T-helper 1 cell treated with Interleukin-12 subunit alpha and Interleukin-12 subunit beta and Interleukin-4 antibody, amounts not matched to agents 30 μg/mL and 1 μg/mL, for 36 hours (primary cell): ENCODE measurements around the gene ANKRD60.

ENCODE experiments used
- H3K27ac Mint-ChIP-seq: one replicate; pipeline ENCODE4 v1.8.0; 2021; ENCODE audit warnings: mild to moderate bottlenecking, mixed read lengths
- H3K27me3 Mint-ChIP-seq: one replicate; pipeline ENCODE4 v1.8.0; 2021; ENCODE audit warnings: low read depth, mixed read lengths
- H3K36me3 Mint-ChIP-seq: one replicate; pipeline ENCODE4 v1.8.0; 2021; ENCODE audit warnings: low read depth, mixed read lengths
- H3K4me1 Mint-ChIP-seq: one replicate; pipeline ENCODE4 v1.8.0; 2021; ENCODE audit warnings: low read depth, mixed read lengths
- H3K4me3 Mint-ChIP-seq: one replicate; pipeline ENCODE4 v1.8.0; 2021; ENCODE audit warnings: mild to moderate bottlenecking, moderate library complexity, mixed read lengths
- H3K9me3 Mint-ChIP-seq: one replicate; pipeline ENCODE4 v1.8.0; 2021; ENCODE audit warnings: mixed read lengths

Gene ANKRD60

GRCh38 chr20:58199469-58199868, 29.0 kb downstream of the ANKRD60 start:
- Mint-ChIP-seq H3K27me3 (no peaks in the 10 kb centered on the region), H3K9me3 (peaks cover 10% of the 10 kb centered on the region), H3K36me3 (peaks cover 2% of the 10 kb centered on the region), H3K27ac (no peak overlapping the region), H3K4me3 (no peak overlapping the region), H3K4me1 (no peaks in the 10 kb centered on the region)

GRCh38 chr20:58198901-58199355, 29.5 kb downstream of the ANKRD60 start:
- Mint-ChIP-seq H3K36me3 (peaks cover 2% of the 10 kb centered on the region), H3K4me1 (no peaks in the 10 kb centered on the region), H3K4me3 (no peak overlapping the region), H3K27ac (no peak overlapping the region), H3K27me3 (no peaks in the 10 kb centered on the region), H3K9me3 (peaks cover 10% of the 10 kb centered on the region)

- H3K9me3 Mint-ChIP-seq: peaks cover 10% of the 10 kb centered on the region
- no peaks in the 10 kb centered on the region for H3K4me1 Mint-ChIP-seq
- no peak overlapping the region for H3K4me3 Mint-ChIP-seq
- no peak overlapping the region for H3K27ac Mint-ChIP-seq
- no peaks in the 10 kb centered on the region for H3K27me3 Mint-ChIP-seq
- H3K36me3 Mint-ChIP-seq: peaks cover 2% of the 10 kb centered on the region
Observed at GRCh38 chr20:58198384-58198783, 30.1 kb downstream of the ANKRD60 start.

- peaks cover 10% of the 10 kb centered on the region for H3K9me3 Mint-ChIP-seq
- no peak overlapping the region for H3K27ac Mint-ChIP-seq
- no peaks in the 10 kb centered on the region for H3K4me1 Mint-ChIP-seq
- H3K27me3 Mint-ChIP-seq: no peaks in the 10 kb centered on the region
- H3K4me3 Mint-ChIP-seq: no peak overlapping the region
- H3K36me3 Mint-ChIP-seq: peaks cover 2% of the 10 kb centered on the region
Observed at GRCh38 chr20:58197185-58197469, 31.3 kb downstream of the ANKRD60 start.

- no peak overlapping the region for H3K27ac Mint-ChIP-seq
- no peak overlapping the region for H3K4me3 Mint-ChIP-seq
- no peaks in the 10 kb centered on the region for H3K4me1 Mint-ChIP-seq
Observed at GRCh38 chr20:58196402-58197184, 31.9 kb downstream of the ANKRD60 start.

GRCh38 chr20:58195047-58195446, 33.4 kb downstream of the ANKRD60 start:
- Mint-ChIP-seq H3K4me1 (no peaks in the 10 kb centered on the region), H3K27ac (no peak overlapping the region), H3K36me3 (peaks cover 2% of the 10 kb centered on the region), H3K9me3 (peaks cover 10% of the 10 kb centered on the region), H3K4me3 (no peak overlapping the region), H3K27me3 (no peaks in the 10 kb centered on the region)

More at GRCh38 chr20:58196402-58197184, 31.9 kb downstream of the ANKRD60 start:
- no peaks in the 10 kb centered on the region for H3K27me3 Mint-ChIP-seq
- H3K9me3 Mint-ChIP-seq: peaks cover 10% of the 10 kb centered on the region
- H3K36me3 Mint-ChIP-seq: peaks cover 2% of the 10 kb centered on the region

GRCh38 chr20:58194175-58194791, 34.2 kb downstream of the ANKRD60 start:
- H3K27me3 Mint-ChIP-seq: no peaks in the 10 kb centered on the region
- H3K36me3 Mint-ChIP-seq: peaks cover 2% of the 10 kb centered on the region
- H3K4me3 Mint-ChIP-seq: no peak overlapping the region
- H3K27ac Mint-ChIP-seq: no peak overlapping the region
- H3K4me1 Mint-ChIP-seq: no peaks in the 10 kb centered on the region
- peaks cover 10% of the 10 kb centered on the region for H3K9me3 Mint-ChIP-seq

- Mint-ChIP-seq H3K4me3 (no peak overlapping the region), H3K4me1 (no peaks in the 10 kb centered on the region), H3K9me3 (peaks cover 10% of the 10 kb centered on the region), H3K27ac (no peak overlapping the region), H3K27me3 (peaks cover 9% of the 10 kb centered on the region), H3K36me3 (peaks cover 2% of the 10 kb centered on the region)
Observed at GRCh38 chr20:58192567-58192966, 35.9 kb downstream of the ANKRD60 start.

GRCh38 chr20:58192065-58192464, 36.4 kb downstream of the ANKRD60 start:
- Mint-ChIP-seq H3K36me3 (peaks cover under 1% of the 10 kb centered on the region), H3K4me1 (no peaks in the 10 kb centered on the region), H3K9me3 (peaks cover 8% of the 10 kb centered on the region), H3K27ac (no peak overlapping the region), H3K27me3 (peaks cover 9% of the 10 kb centered on the region), H3K4me3 (no peak overlapping the region)

- Mint-ChIP-seq H3K27me3 (peaks cover 11% of the 10 kb centered on the region), H3K4me3 (no peak overlapping the region), H3K9me3 (no peaks in the 10 kb centered on the region), H3K36me3 (no peaks in the 10 kb centered on the region), H3K4me1 (no peaks in the 10 kb centered on the region), H3K27ac (no peak overlapping the region)
Observed at GRCh38 chr20:58188527-58188926, 39.9 kb downstream of the ANKRD60 start.

GRCh38 chr20:58184984-58185383, 43.5 kb downstream of the ANKRD60 start:
- no peaks in the 10 kb centered on the region for H3K4me1 Mint-ChIP-seq
- H3K9me3 Mint-ChIP-seq: no peaks in the 10 kb centered on the region
- H3K27me3 Mint-ChIP-seq: peaks cover 17% of the 10 kb centered on the region
- H3K36me3 Mint-ChIP-seq: no peaks in the 10 kb centered on the region
- no peak overlapping the region for H3K27ac Mint-ChIP-seq
- no peak overlapping the region for H3K4me3 Mint-ChIP-seq

- no peaks in the 10 kb centered on the region for H3K9me3 Mint-ChIP-seq
- H3K27ac Mint-ChIP-seq: no peak overlapping the region
- no peak overlapping the region for H3K4me3 Mint-ChIP-seq
- no peaks in the 10 kb centered on the region for H3K4me1 Mint-ChIP-seq
- H3K36me3 Mint-ChIP-seq: no peaks in the 10 kb centered on the region
- H3K27me3 Mint-ChIP-seq: peaks cover 21% of the 10 kb centered on the region
Observed at GRCh38 chr20:58184063-58184462, 44.4 kb downstream of the ANKRD60 start.

GRCh38 chr20:58182521-58183140, 45.8 kb downstream of the ANKRD60 start:
- Mint-ChIP-seq H3K27ac (no peak overlapping the region), H3K27me3 (peaks cover 20% of the 10 kb centered on the region)

GRCh38 chr20:58179432-58180099, 48.9 kb downstream of the ANKRD60 start:
- Mint-ChIP-seq H3K27ac (no peak overlapping the region), H3K4me3 (peak overlapping the region; percentile 19), H3K36me3 (no peaks in the 10 kb centered on the region), H3K4me1 (no peaks in the 10 kb centered on the region), H3K27me3 (peaks cover 28% of the 10 kb centered on the region), H3K9me3 (no peaks in the 10 kb centered on the region)

More at GRCh38 chr20:58182521-58183140, 45.8 kb downstream of the ANKRD60 start:
- Mint-ChIP-seq H3K9me3 (no peaks in the 10 kb centered on the region), H3K36me3 (no peaks in the 10 kb centered on the region), H3K4me1 (no peaks in the 10 kb centered on the region), H3K4me3 (no peak overlapping the region)
